Pancreas (tissue), 10 donors: ENCODE data around the gene MECR. TPM values are rescaled to one million over a fixed set of nuclear protein-coding genes. Genes with fewer than 3 reads are reported as not detected.

Source experiments
- ATAC-seq, 4 donors: fragments of 200-7000 bp; cut with Tn5 transposase; one replicate each; pipeline versions ENCODE4 v1.8.0 to v1.9.1; 2020; ENCODE audit warnings: mild to moderate bottlenecking in 4 of 4, moderate library complexity in 4 of 4
- DNase-seq, 6 donors: peaks; one replicate each; pipeline ENCODE4 v3.0.0-alpha.2; 2020
- FAIRE-seq: peaks from 2 replicates; lab custom pipeline; 2012; peaks lifted over from hg19 to GRCh38; lab: Jason Lieb, UNC
- H3K27ac ChIP-seq, 4 donors: fragments of 200-600 bp; sonication (generic); 1 replicate in 3 of 4; 2 replicates in 1 of 4; pipeline versions ENCODE4 v1.5.0 to v1.8.0; 2020
- H3K27me3 ChIP-seq, 4 donors: fragments of 200-600 bp; one replicate each; pipeline ENCODE4 v1.8.0; 2021
- H3K36me3 ChIP-seq, 3 donors: fragments of 200-600 bp; sonication (generic) in 1 of 3; one replicate each; pipeline versions ENCODE4 v1.5.0 to v1.8.0; 2020 to 2021
- H3K4me1 ChIP-seq, 3 donors: fragments of 200-600 bp; one replicate each; pipeline ENCODE4 v1.8.0; 2021
- H3K4me3 ChIP-seq, 4 donors: fragments of 200-600 bp; sonication (generic) in 2 of 4; one replicate each; pipeline versions ENCODE4 v1.5.0 to v1.8.0; 2020 to 2021
- H3K9me3 ChIP-seq, 4 donors: fragments of 200-600 bp; one replicate each; pipeline ENCODE4 v1.8.0; 2021
- WGBS, 2 donors: extraction: QIAGEN DNeasy Blood & Tissue Kit; methylation state at CpG; one replicate each; pipeline ENCODE4 v1.1.7; 2013; 5-methylcytosine and 5-hydroxymethylcytosine counted together
- intact Hi-C, 3 donors: fragments of 100-400 bp; cut with DNase I; formaldehyde crosslinking; loops; one replicate each; pipeline versions ENCODE4 v1.11.1 to v1.14.2; 2022
- polyA plus RNA-seq, 2 donors: library from polyadenylated mRNA; stranded (reverse); fragments of 200-250 nt; gene quantifications; one replicate each; pipeline ENCODE4 v1.2.3, GENCODE V29; 2013
- total RNA-seq, 6 donors: library from RNA; stranded (reverse); fragmentation: NEBNext Ultra II Directional in 4 of 6; extraction: Animal tissue kit (Norgen Biotek cat#: 25700) in 4 of 6; gene quantifications; one replicate each; pipeline versions ENCODE4 v1.2.1 to v1.2.4, GENCODE V29; 2021 to 2023
- TF ChIP-seq, protein P1 (sequence below), 4 donors: fragments of 200-600 bp; sonication (generic) in 3 of 4; IDR thresholded peaks; one replicate each; pipeline versions ENCODE4 v1.5.0 to v1.8.0; 2021; ENCODE audit warnings: antibody characterized with exemption in 4 of 4
- donor health status: healthy with polysubstance abuse.
- donor health status: DM: no; HTN: no; CAD: no; lungs with moderate emphysema.
- donor health status: DM: no; HTN: no; CAD: no.
- donor health status: control.
- donor health status: control.
- donor health status: Bipolar disorder and iron deficiency.
- donor health status: DM: yes; HTN: yes; CAD: no.
- donor health status: DM: no; HTN: no; CAD: no.
- donor health status: DM: no; HTN: no; CAD: no.
- donor health status: DM: yes; HTN: yes; CAD: no.

MECR gene
- total and polyA plus RNA-seq, 8 donors = 9.0 to 19.6 (median 10.5) TPM

DNA sequence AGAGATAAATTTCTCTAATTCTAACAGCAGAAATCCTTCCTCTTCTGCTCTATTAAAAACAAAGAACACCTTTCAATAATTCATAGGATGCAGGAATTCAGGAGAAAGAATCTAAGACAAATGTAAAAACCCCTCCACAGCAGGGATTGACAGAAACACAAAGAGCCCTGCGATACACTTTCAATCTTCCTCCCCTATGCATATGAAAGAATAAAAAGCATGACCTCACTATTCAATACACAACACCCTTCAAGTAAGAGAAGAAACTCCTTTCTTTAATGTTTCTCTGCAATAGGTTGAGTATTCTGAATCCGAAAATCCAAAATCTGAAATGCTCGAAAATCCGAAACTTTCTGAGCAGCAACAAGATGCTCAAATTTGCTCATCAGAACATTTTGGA lies 66.1 kb downstream of the MECR start:
- H3K27ac ChIP-seq = no peak overlapping the region
- peaks cover 0 to 3% (median 0%) of the 10 kb centered on the region in 3 donors for H3K4me1 ChIP-seq
- TF ChIP-seq, protein P1, sequence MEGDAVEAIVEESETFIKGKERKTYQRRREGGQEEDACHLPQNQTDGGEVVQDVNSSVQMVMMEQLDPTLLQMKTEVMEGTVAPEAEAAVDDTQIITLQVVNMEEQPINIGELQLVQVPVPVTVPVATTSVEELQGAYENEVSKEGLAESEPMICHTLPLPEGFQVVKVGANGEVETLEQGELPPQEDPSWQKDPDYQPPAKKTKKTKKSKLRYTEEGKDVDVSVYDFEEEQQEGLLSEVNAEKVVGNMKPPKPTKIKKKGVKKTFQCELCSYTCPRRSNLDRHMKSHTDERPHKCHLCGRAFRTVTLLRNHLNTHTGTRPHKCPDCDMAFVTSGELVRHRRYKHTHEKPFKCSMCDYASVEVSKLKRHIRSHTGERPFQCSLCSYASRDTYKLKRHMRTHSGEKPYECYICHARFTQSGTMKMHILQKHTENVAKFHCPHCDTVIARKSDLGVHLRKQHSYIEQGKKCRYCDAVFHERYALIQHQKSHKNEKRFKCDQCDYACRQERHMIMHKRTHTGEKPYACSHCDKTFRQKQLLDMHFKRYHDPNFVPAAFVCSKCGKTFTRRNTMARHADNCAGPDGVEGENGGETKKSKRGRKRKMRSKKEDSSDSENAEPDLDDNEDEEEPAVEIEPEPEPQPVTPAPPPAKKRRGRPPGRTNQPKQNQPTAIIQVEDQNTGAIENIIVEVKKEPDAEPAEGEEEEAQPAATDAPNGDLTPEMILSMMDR (IDR thresholded peaks at IDR 0.05) = no peak
- ATAC-seq (no peak), FAIRE-seq (no peak), DNase-seq (no peak)
- WGBS, 2 donors = 86 to 96% methylated on average over 4 of the region's 4 CpGs
- H3K4me3 ChIP-seq = no peak overlapping the region
- no peaks in the 10 kb centered on the region for H3K27me3 ChIP-seq
- peaks cover 0 to 22% (median 0%) of the 10 kb centered on the region in 3 donors for H3K36me3 ChIP-seq
- intact Hi-C loops = no loop called here
- H3K9me3 ChIP-seq = no peaks in the 10 kb centered on the region

DNA sequence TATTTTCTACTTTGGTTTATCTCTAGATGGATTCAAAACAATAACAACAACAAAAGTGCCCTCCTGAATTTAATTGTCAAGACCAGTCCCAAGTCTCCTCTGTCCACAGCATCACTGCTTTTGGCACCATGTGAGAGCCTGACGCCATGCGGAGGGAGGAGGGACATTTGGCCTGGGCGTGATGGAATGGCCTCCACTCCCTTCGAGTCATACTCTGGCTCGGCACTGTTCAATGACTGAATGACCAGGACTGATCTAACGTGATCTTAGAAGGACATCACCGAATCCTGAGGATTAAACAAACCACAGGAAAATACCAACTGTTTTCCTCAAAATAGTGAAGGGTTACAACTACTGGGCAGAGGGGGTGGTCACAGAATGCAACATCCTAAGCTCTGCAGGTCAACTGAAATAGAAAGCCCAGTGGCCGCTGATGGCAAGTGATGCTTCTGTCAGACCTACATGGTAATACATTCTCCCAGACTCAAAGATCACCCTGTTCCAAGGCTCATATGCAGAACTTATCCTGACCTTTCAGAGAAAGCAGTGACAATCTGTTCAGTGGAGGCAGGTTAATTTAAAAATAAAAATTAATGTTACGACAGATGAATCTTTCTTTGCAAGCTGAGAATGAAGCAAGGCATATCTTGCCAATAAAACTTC lies 68.1 kb downstream of the MECR start:
- Histone ChIP-seq H3K4me1 (peaks cover 0 to 4% (median under 1%) of the 10 kb centered on the region in 3 donors), H3K4me3 (no peak overlapping the region), H3K9me3 (no peaks in the 10 kb centered on the region), H3K36me3 (peaks cover 0 to 37% (median 5%) of the 10 kb centered on the region in 3 donors), H3K27me3 (no peaks in the 10 kb centered on the region), H3K27ac (no peak overlapping the region)
- intact Hi-C loops = no loop called here
- ATAC-seq = no peak
- TF ChIP-seq, protein P1 (IDR thresholded peaks at IDR 0.05) = no peak
- FAIRE-seq = no peak
- 86 to 87% methylated on average over 9 of the region's 9 CpGs for WGBS, 2 donors
- no peak for DNase-seq

DNA sequence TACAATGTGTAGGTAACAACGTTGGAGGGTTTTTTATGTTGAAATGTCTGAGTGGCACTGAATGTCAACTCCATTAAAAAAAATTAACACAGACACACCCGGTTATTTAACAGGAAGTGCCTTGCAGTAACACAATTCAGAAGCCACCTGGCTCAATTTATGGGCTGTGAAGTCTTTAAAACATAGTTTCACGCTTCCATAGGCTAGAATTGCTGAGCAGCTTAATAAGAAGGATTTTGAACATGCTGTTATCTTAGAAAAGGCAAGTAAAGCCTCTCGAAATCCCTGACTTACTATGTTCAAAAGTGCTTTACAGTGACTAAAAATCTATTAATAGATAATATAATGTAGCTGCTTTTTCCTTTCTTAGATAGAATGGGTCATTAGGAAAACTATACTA lies 68.7 kb downstream of the MECR start:
- Histone ChIP-seq H3K9me3 (no peaks in the 10 kb centered on the region), H3K4me1 (peaks cover 4 to 10% (median 6%) of the 10 kb centered on the region in 3 donors), H3K27ac (no peak overlapping the region), H3K4me3 (no peak overlapping the region), H3K27me3 (no peaks in the 10 kb centered on the region), H3K36me3 (peaks cover 0 to 32% (median 5%) of the 10 kb centered on the region in 3 donors)
- TF ChIP-seq, protein P1 (IDR thresholded peaks at IDR 0.05) = no peak
- WGBS, 2 donors = 69 to 72% methylated on average over 4 of the region's 4 CpGs
- ATAC-seq (no peak), FAIRE-seq (no peak), DNase-seq (no peak)
- intact Hi-C loops = no loop called here

DNA sequence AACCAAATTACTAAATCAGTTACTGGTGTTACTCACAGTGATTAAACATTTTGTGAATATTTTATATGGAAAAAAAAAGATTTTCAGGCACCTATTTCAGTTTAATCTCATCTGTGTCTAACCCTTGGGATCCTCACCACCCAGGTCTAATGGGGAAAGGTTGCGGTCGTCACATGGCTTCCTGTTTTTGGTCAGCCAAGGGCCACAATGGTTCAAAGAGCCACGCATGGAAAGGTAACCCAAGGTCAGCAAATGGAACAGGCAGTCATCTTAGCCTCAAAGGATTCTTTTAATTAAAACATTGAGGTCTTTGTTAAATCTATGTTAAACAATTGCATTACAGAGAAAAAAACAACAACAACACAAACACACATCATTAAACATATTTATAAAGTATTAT lies 71.0 kb downstream of the MECR start:
- intact Hi-C loops = no loop called here
- H3K4me1 ChIP-seq = peaks cover 11 to 19% (median 13%) of the 10 kb centered on the region in 3 donors
- TF ChIP-seq, protein P1 (IDR thresholded peaks at IDR 0.05) = no peak
- H3K36me3 ChIP-seq = peaks cover 0 to 28% (median 6%) of the 10 kb centered on the region in 3 donors
- no peak overlapping the region for H3K4me3 ChIP-seq
- H3K27me3 ChIP-seq = no peaks in the 10 kb centered on the region
- no peaks in the 10 kb centered on the region for H3K9me3 ChIP-seq
- DNase-seq = no peak
- H3K27ac ChIP-seq = no peak overlapping the region
- FAIRE-seq = no peak
- 82 to 84% methylated on average over 3 of the region's 3 CpGs for WGBS, 2 donors
- ATAC-seq = no peak

DNA sequence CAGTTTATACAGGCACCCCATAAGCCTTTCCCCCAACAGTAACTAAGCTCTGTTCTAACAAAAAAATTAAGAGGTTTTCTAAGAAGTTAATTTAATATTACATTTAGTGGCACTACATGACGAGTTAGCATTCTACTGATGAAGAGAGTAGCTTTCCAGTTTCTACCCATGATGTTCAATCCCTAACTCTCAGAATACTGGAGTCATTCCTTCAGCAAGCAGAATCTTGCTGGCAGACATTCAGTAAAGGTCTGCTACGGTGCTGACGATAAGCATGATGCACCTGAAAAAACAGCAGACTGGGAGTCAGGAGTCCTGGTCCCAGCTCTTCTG lies 73.5 kb downstream of the MECR start:
- H3K4me3 ChIP-seq = no peak overlapping the region
- no peak for DNase-seq
- H3K27me3 ChIP-seq = no peaks in the 10 kb centered on the region
- H3K36me3 ChIP-seq = peaks cover 2 to 52% (median 30%) of the 10 kb centered on the region in 3 donors
- FAIRE-seq = no peak
- TF ChIP-seq, protein P1 (IDR thresholded peaks at IDR 0.05) = no peak
- ATAC-seq = no peak
- 55% methylated on average over 3 of the region's 3 CpGs for WGBS, 2 donors
- H3K9me3 ChIP-seq = no peaks in the 10 kb centered on the region
- H3K27ac ChIP-seq = peak overlapping the region in 1 of 4 donors; percentile 38
- intact Hi-C loops = no loop called here
- peaks cover 11 to 19% (median 13%) of the 10 kb centered on the region in 3 donors for H3K4me1 ChIP-seq
